ENCODE measurements around the gene PRG2. TPM values are rescaled to one million over a fixed set of nuclear protein-coding genes. Genes with fewer than 3 reads are reported as not detected.

The PRG2 gene
- total and polyA plus RNA-seq, 9 of the 15 experiments (the other 6 are each of a cell fraction or from before 2014, with no cell fraction given) = 1.8 to 78.0 (median 26.6) TPM

DNA sequence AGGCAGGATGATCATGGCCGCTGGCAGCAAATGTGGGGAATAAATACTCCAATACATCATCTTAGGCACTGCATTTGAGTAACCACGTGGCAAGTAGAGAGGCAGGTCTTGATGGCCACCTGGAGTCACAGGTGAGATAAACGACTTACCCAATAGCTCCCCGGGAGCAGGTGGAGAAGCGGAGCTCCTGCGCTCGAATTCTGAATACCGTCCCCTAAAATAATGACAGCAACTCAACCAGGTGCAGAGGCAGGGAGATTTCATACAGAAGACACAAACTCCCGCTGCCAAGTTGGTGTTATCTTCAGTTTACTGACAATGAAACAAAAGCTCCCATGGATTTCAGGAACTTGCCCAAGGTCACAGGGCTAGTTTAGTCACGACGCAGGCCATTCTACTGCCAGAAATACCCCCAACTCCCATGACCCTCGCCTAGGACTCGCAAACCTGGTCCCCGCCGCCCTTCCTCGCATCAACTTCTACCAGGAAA, 36.0 kb upstream of the PRG2 start (continued):
- TF ChIP-seq, protein P1, sequence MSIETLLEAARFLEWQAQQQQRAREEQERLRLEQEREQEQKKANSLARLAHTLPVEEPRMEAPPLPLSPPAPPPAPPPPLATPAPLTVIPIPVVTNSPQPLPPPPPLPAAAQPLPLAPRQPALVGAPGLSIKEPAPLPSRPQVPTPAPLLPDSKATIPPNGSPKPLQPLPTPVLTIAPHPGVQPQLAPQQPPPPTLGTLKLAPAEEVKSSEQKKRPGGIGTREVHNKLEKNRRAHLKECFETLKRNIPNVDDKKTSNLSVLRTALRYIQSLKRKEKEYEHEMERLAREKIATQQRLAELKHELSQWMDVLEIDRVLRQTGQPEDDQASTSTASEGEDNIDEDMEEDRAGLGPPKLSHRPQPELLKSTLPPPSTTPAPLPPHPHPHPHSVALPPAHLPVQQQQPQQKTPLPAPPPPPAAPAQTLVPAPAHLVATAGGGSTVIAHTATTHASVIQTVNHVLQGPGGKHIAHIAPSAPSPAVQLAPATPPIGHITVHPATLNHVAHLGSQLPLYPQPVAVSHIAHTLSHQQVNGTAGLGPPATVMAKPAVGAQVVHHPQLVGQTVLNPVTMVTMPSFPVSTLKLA (conservative IDR thresholded peaks at IDR 0.05) = 0 out of 4 replicates have a peak, but pooled peaks of 1 of the 2 experiments have one; percentile 4
- TF ChIP-seq HDAC2 (IDR thresholded peaks at IDR 0.05) (no peak), FIP1L1 (IDR thresholded peaks at IDR 0.05; ENCODE audit: low read depth, low read length, poor library complexity, severe bottlenecking) (no peak), MCM5 (IDR thresholded peaks at IDR 0.05; ENCODE audit: low read depth) (no peak), RBM15 (IDR thresholded peaks at IDR 0.05; ENCODE audit: insufficient read depth, low read length) (no peak), MTA1 (IDR thresholded peaks at IDR 0.05; ENCODE audit: borderline replicate concordance) (no peak), TAF7 (tag; IDR thresholded peaks at IDR 0.05) (no peak), HDGF (IDR thresholded peaks at IDR 0.05) (no peak), RFX1 (IDR thresholded peaks at IDR 0.05) (no peak), MCM7 (IDR thresholded peaks at IDR 0.05) (no peak), TARDBP (IDR thresholded peaks at IDR 0.05) (no peak), NFXL1 (CRISPR knock-in tag; IDR thresholded peaks at IDR 0.05) (no peak)
- TF ChIP-seq, protein P2, sequence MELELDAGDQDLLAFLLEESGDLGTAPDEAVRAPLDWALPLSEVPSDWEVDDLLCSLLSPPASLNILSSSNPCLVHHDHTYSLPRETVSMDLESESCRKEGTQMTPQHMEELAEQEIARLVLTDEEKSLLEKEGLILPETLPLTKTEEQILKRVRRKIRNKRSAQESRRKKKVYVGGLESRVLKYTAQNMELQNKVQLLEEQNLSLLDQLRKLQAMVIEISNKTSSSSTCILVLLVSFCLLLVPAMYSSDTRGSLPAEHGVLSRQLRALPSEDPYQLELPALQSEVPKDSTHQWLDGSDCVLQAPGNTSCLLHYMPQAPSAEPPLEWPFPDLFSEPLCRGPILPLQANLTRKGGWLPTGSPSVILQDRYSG (tag; conservative IDR thresholded peaks at IDR 0.05; ENCODE audit: low read depth) = 0 out of 2 replicates have a peak, but pooled peaks have one; percentile 10
- TF ChIP-seq, protein P3, sequence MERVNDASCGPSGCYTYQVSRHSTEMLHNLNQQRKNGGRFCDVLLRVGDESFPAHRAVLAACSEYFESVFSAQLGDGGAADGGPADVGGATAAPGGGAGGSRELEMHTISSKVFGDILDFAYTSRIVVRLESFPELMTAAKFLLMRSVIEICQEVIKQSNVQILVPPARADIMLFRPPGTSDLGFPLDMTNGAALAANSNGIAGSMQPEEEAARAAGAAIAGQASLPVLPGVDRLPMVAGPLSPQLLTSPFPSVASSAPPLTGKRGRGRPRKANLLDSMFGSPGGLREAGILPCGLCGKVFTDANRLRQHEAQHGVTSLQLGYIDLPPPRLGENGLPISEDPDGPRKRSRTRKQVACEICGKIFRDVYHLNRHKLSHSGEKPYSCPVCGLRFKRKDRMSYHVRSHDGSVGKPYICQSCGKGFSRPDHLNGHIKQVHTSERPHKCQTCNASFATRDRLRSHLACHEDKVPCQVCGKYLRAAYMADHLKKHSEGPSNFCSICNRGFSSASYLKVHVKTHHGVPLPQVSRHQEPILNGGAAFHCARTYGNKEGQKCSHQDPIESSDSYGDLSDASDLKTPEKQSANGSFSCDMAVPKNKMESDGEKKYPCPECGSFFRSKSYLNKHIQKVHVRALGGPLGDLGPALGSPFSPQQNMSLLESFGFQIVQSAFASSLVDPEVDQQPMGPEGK (CRISPR knock-in tag; IDR thresholded peaks at IDR 0.05; ENCODE audit: borderline replicate concordance) = no peak
- TF ChIP-seq, protein P4, sequence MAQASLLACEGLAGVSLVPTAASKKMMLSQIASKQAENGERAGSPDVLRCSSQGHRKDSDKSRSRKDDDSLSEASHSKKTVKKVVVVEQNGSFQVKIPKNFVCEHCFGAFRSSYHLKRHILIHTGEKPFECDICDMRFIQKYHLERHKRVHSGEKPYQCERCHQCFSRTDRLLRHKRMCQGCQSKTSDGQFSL (CRISPR knock-in tag; IDR thresholded peaks at IDR 0.05) = 0 out of 2 replicates have a peak, but pooled peaks have one; percentile 28
- TF ChIP-seq, protein P4 (tag; IDR thresholded peaks at IDR 0.05) = no peak
- TF ChIP-seq, protein P5, sequence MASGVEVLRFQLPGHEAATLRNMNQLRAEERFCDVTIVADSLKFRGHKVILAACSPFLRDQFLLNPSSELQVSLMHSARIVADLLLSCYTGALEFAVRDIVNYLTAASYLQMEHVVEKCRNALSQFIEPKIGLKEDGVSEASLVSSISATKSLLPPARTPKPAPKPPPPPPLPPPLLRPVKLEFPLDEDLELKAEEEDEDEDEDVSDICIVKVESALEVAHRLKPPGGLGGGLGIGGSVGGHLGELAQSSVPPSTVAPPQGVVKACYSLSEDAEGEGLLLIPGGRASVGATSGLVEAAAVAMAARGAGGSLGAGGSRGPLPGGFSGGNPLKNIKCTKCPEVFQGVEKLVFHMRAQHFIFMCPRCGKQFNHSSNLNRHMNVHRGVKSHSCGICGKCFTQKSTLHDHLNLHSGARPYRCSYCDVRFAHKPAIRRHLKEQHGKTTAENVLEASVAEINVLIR (CRISPR knock-in tag; IDR thresholded peaks at IDR 0.05) = no peak
- TF ChIP-seq, protein P6, sequence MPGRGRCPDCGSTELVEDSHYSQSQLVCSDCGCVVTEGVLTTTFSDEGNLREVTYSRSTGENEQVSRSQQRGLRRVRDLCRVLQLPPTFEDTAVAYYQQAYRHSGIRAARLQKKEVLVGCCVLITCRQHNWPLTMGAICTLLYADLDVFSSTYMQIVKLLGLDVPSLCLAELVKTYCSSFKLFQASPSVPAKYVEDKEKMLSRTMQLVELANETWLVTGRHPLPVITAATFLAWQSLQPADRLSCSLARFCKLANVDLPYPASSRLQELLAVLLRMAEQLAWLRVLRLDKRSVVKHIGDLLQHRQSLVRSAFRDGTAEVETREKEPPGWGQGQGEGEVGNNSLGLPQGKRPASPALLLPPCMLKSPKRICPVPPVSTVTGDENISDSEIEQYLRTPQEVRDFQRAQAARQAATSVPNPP (IDR thresholded peaks at IDR 0.05; ENCODE audit: borderline replicate concordance, insufficient read depth, insufficient read length) = no peak
- TF ChIP-seq, protein P7, sequence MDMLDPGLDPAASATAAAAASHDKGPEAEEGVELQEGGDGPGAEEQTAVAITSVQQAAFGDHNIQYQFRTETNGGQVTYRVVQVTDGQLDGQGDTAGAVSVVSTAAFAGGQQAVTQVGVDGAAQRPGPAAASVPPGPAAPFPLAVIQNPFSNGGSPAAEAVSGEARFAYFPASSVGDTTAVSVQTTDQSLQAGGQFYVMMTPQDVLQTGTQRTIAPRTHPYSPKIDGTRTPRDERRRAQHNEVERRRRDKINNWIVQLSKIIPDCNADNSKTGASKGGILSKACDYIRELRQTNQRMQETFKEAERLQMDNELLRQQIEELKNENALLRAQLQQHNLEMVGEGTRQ (CRISPR knock-in tag; IDR thresholded peaks at IDR 0.05) = 0 out of 2 replicates have a peak, but pooled peaks have one; percentile 14

All from K562 (cell line).